ENCODE measurements around the gene CMYA5. TPM values are rescaled to one million over a fixed set of nuclear protein-coding genes. Genes with fewer than 3 reads are reported as not detected.
"Not testable (repeated sequence)": the region's sequence is repeated elsewhere in the genome, so short reads cannot be mapped to it uniquely, and the experiment has no call there.

CMYA5 gene
- total and polyA plus RNA-seq, 9 donors = 71.3 to 213 (median 160) TPM

DNA sequence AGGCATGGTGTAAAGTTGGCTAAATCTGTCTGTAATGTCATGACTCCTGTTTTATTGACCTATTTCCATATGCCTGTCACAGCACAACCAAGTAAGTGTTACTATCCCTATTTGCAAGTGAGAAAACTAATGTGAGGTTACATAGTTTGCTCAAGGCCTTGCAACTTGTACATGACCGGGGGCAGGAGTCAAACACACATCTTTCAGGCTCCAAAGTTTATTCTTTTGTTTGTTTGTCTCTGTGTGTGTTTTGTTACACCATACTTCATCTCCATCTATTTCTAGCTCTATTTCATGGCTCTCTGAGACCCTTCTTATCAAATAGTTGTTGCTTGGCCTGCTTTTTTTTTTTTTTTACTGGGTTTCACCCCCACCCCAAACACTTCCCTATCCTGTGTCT lies 70.2 kb downstream of the CMYA5 start:
- H3K9me3 ChIP-seq (replicated peaks; ENCODE audit: control insufficient read depth, low read depth, low read length) = no peaks in the 10 kb centered on the region
- no peaks in the 10 kb centered on the region for H3K27me3 ChIP-seq (ENCODE audit: control insufficient read depth, insufficient read depth, low read length)
- DNase-seq = no peak
- H3K36me3 ChIP-seq (ENCODE audit: control insufficient read depth, insufficient read depth, low read length) = peaks cover 16% of the 10 kb centered on the region
- WGBS (ENCODE audit: insufficient coverage) = no CpG with 5 or more reads among the region's 1 CpG
- no peaks in the 10 kb centered on the region for H3K4me1 ChIP-seq (ENCODE audit: control insufficient read depth, insufficient read depth, low read length)
- H3K27ac ChIP-seq (ENCODE audit: low read length) = no peak overlapping the region
- H3K4me3 ChIP-seq (ENCODE audit: low read length) = no peak overlapping the region

DNA sequence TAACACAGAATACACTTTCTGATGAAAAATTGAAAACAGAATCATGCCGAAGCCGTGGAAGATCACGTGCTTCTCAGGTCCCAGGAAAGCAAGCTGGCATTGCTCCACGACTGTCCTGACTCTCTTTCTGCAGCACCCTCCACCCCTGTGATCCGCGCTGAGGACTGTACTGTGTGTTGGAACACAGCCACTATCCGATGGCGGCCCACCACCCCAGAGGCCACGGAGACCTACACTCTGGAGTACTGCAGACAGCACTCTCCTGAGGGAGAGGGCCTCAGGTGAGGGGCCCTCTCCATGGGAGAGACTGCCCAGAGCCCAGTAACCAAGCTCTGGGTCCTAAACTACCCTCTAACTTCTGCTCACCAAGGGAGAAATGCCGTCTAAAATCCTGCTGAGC lies 73.3 kb downstream of the CMYA5 start:
- H3K9me3 ChIP-seq (replicated peaks; ENCODE audit: control insufficient read depth, low read depth, low read length) = no peaks in the 10 kb centered on the region
- H3K4me1 ChIP-seq (ENCODE audit: control insufficient read depth, insufficient read depth, low read length) = no peaks in the 10 kb centered on the region
- no peak overlapping the region for H3K27ac ChIP-seq (ENCODE audit: low read length)
- no peak overlapping the region for H3K4me3 ChIP-seq (ENCODE audit: low read length)
- peaks cover 16% of the 10 kb centered on the region for H3K36me3 ChIP-seq (ENCODE audit: control insufficient read depth, insufficient read depth, low read length)
- H3K27me3 ChIP-seq (ENCODE audit: control insufficient read depth, insufficient read depth, low read length) = no peaks in the 10 kb centered on the region
- DNase-seq = no peak
- 79% methylated on average over 7 of the region's 10 CpGs for WGBS (ENCODE audit: insufficient coverage)

DNA sequence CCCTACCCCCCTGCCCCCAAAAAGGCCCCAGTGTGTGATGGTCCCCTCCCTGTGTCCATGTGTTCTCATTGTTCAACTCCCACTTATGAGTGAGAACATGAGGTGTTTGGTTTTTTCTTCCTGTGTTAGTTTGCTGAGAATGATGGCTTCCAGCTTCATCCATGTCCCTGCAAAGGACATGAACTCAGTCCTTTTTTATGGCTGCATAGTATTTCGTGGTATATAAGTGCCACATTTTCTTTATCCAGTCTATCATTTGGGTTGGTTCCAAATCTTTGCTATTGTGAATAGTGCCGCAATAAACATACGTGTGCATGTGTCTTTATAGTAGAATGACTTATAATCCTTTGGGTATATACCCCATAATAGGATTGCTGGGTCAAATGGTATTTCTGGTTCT lies 74.5 kb downstream of the CMYA5 start:
- not testable (repeated sequence) for DNase-seq; H3K27ac ChIP-seq (ENCODE audit: low read length); H3K27me3 ChIP-seq (ENCODE audit: control insufficient read depth, insufficient read depth, low read length); H3K4me3 ChIP-seq (ENCODE audit: low read length); H3K9me3 ChIP-seq (replicated peaks; ENCODE audit: control insufficient read depth, low read depth, low read length); H3K4me1 ChIP-seq (ENCODE audit: control insufficient read depth, insufficient read depth, low read length)
- peaks cover 16% of the 10 kb centered on the region for H3K36me3 ChIP-seq (ENCODE audit: control insufficient read depth, insufficient read depth, low read length)
- no CpG with 5 or more reads among the region's 3 CpGs for WGBS (ENCODE audit: insufficient coverage)

- H3K4me1 ChIP-seq (ENCODE audit: control insufficient read depth, insufficient read depth, low read length) = no peaks in the 10 kb centered on the region
- peaks cover 10% of the 10 kb centered on the region for H3K36me3 ChIP-seq (ENCODE audit: control insufficient read depth, insufficient read depth, low read length)
- no peak for DNase-seq
- H3K4me3 ChIP-seq (ENCODE audit: low read length) = no peak overlapping the region
- no CpG with 5 or more reads among the region's 2 CpGs for WGBS (ENCODE audit: insufficient coverage)
- no peaks in the 10 kb centered on the region for H3K27me3 ChIP-seq (ENCODE audit: control insufficient read depth, insufficient read depth, low read length)
- no peaks in the 10 kb centered on the region for H3K9me3 ChIP-seq (replicated peaks; ENCODE audit: control insufficient read depth, low read depth, low read length)
- no peak overlapping the region for H3K27ac ChIP-seq (ENCODE audit: low read length)
These were observed 81.8 kb downstream of the CMYA5 start for GRCh38 chr5:79771387-79771786.

DNA sequence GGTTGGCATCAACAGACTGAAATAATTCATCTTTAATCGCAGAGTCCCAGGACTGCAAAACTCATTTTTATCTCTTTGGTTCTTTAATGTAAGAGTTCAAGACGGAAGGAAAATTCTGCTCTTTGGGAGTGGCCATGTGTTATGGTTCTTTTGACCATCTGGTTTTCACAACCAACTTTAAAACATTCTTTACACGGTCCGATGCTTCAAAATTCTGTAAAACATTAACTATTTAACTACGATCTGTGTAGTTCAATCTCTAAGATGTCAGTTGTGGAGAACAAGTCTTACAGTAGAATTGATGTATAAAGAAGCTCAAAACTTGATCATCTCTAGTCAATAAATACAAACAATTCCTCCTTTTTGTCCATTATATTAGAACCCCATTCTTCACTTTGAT lies 83.0 kb downstream of the CMYA5 start:
- Histone ChIP-seq H3K4me1 (ENCODE audit: control insufficient read depth, insufficient read depth, low read length) (no peaks in the 10 kb centered on the region), H3K9me3 (replicated peaks; ENCODE audit: control insufficient read depth, low read depth, low read length) (no peaks in the 10 kb centered on the region), H3K4me3 (ENCODE audit: low read length) (no peak overlapping the region), H3K27me3 (ENCODE audit: control insufficient read depth, insufficient read depth, low read length) (no peaks in the 10 kb centered on the region), H3K27ac (ENCODE audit: low read length) (no peak overlapping the region), H3K36me3 (ENCODE audit: control insufficient read depth, insufficient read depth, low read length) (peaks cover 10% of the 10 kb centered on the region)
- no peak for DNase-seq
- no CpG with 5 or more reads among the region's 5 CpGs for WGBS (ENCODE audit: insufficient coverage)

DNA sequence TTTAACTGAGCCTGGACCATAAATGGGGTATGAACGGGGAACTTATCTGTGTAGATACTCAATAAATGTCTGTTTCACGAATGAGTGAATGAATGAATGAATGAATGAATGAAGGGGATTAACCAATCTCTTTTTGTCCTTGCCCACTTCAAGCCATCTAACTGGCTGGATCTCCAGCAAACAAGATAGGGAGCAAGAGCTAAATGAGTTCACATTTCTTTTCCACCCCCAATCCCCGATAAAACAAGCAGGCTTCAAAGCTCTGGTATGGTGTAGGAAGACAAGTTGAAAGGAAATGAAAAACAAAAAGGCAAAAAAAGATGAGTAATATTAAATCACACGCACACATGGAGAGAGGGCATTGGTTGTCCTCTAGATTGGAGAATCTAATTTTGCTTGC lies 84.0 kb downstream of the CMYA5 start:
- H3K27me3 ChIP-seq (ENCODE audit: control insufficient read depth, insufficient read depth, low read length) = no peaks in the 10 kb centered on the region
- no peak for DNase-seq
- WGBS (ENCODE audit: insufficient coverage) = no CpG with 5 or more reads among the region's 4 CpGs
- H3K4me3 ChIP-seq (ENCODE audit: low read length) = no peak overlapping the region
- no peak overlapping the region for H3K27ac ChIP-seq (ENCODE audit: low read length)
- H3K4me1 ChIP-seq (ENCODE audit: control insufficient read depth, insufficient read depth, low read length) = no peaks in the 10 kb centered on the region
- peaks cover 10% of the 10 kb centered on the region for H3K36me3 ChIP-seq (ENCODE audit: control insufficient read depth, insufficient read depth, low read length)
- H3K9me3 ChIP-seq (replicated peaks; ENCODE audit: control insufficient read depth, low read depth, low read length) = no peaks in the 10 kb centered on the region

- Histone ChIP-seq H3K36me3 (ENCODE audit: control insufficient read depth, insufficient read depth, low read length) (peaks cover 10% of the 10 kb centered on the region), H3K4me1 (ENCODE audit: control insufficient read depth, insufficient read depth, low read length) (no peaks in the 10 kb centered on the region), H3K4me3 (ENCODE audit: low read length) (no peak overlapping the region), H3K27ac (ENCODE audit: low read length) (no peak overlapping the region), H3K27me3 (ENCODE audit: control insufficient read depth, insufficient read depth, low read length) (no peaks in the 10 kb centered on the region), H3K9me3 (replicated peaks; ENCODE audit: control insufficient read depth, low read depth, low read length) (no peaks in the 10 kb centered on the region)
- WGBS (ENCODE audit: insufficient coverage) = 54% methylated on average over 7 of the region's 13 CpGs
- DNase-seq = no peak
These were observed 84.7 kb downstream of the CMYA5 start for GRCh38 chr5:79774171-79774854.

GRCh38 chr5:79774855-79775237 lies 85.2 kb downstream of the CMYA5 start:
- no peaks in the 10 kb centered on the region for H3K27me3 ChIP-seq (ENCODE audit: control insufficient read depth, insufficient read depth, low read length)
- no peaks in the 10 kb centered on the region for H3K4me1 ChIP-seq (ENCODE audit: control insufficient read depth, insufficient read depth, low read length)
- peaks cover 6% of the 10 kb centered on the region for H3K36me3 ChIP-seq (ENCODE audit: control insufficient read depth, insufficient read depth, low read length)
- WGBS (ENCODE audit: insufficient coverage) = no CpG with 5 or more reads among the region's 4 CpGs
- H3K27ac ChIP-seq (ENCODE audit: low read length) = no peak overlapping the region
- no peak for DNase-seq
- no peak overlapping the region for H3K4me3 ChIP-seq (ENCODE audit: low read length)
- H3K9me3 ChIP-seq (replicated peaks; ENCODE audit: control insufficient read depth, low read depth, low read length) = no peaks in the 10 kb centered on the region

DNA sequence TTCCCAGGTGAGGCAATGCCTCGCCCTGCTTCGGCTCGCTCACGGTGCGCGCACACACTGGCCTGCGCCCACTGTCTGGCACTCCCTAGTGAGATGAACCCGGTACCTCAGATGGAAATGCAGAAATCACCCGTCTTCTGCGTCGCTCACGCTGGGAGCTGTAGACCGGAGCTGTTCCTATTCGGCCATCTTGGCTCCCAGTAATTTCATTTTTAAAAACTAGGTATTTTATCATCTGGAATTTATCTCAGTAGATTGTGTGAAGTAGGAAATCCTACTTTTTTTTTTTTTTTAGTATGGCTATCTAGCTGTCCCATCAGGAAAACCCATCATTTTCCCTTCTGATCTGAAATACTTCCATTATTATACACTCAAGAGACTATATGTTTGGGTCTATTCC lies 95.1 kb downstream of the CMYA5 start:
- not testable (repeated sequence) for H3K4me1 ChIP-seq (ENCODE audit: control insufficient read depth, insufficient read depth, low read length); H3K9me3 ChIP-seq (replicated peaks; ENCODE audit: control insufficient read depth, low read depth, low read length); DNase-seq; H3K27me3 ChIP-seq (ENCODE audit: control insufficient read depth, insufficient read depth, low read length); H3K36me3 ChIP-seq (ENCODE audit: control insufficient read depth, insufficient read depth, low read length); H3K27ac ChIP-seq (ENCODE audit: low read length); H3K4me3 ChIP-seq (ENCODE audit: low read length)
- no CpG with 5 or more reads among the region's 14 CpGs for WGBS (ENCODE audit: insufficient coverage)

DNA sequence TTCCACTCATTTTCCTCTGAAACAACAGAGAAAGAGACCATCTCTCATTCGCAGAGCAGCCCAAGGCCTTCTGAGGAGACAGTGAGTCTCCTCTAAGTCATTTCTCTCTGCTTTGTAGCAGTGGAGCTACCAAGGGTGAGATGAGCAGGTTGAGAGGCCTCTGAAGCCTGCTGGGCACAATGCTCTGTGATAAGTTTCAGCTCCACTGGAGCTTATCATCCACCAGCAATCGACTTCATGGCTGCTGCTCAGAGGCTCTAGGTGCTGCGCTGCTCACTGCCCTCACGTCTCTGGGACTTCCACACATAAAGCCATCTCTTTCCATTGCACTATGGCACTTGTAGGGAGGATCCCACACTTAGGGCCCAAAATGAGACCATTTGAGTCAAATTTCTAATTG lies 96.3 kb downstream of the CMYA5 start:
- no CpG with 5 or more reads among the region's 4 CpGs for WGBS (ENCODE audit: insufficient coverage)
- Histone ChIP-seq H3K4me3 (ENCODE audit: low read length) (no peak overlapping the region), H3K9me3 (replicated peaks; ENCODE audit: control insufficient read depth, low read depth, low read length) (no peaks in the 10 kb centered on the region), H3K27ac (ENCODE audit: low read length) (no peak overlapping the region), H3K36me3 (ENCODE audit: control insufficient read depth, insufficient read depth, low read length) (peaks cover 12% of the 10 kb centered on the region), H3K27me3 (ENCODE audit: control insufficient read depth, insufficient read depth, low read length) (no peaks in the 10 kb centered on the region), H3K4me1 (ENCODE audit: control insufficient read depth, insufficient read depth, low read length) (no peaks in the 10 kb centered on the region)
- DNase-seq = no peak

DNA sequence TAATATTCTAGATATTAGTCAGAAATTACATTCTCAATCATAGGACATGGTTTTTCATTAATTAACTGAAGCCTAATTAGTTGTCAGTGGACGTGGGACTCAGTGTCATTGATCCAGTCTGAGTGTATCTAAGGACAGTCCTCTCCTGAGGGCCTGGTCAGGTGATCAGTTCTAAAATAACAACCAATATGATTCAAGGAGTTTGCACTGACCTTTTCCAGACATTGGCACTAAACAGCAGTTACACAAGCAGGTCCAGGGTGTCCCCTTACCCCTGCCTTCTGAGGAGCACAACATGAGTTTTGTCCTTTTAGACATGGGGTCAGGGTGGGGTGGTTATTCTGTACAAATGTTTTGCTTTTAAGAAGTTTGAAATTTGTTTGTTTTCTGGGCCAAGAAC lies 97.8 kb downstream of the CMYA5 start:
- no peaks in the 10 kb centered on the region for H3K4me1 ChIP-seq (ENCODE audit: control insufficient read depth, insufficient read depth, low read length)
- no CpG with 5 or more reads among the region's 1 CpG for WGBS (ENCODE audit: insufficient coverage)
- no peak for DNase-seq
- no peaks in the 10 kb centered on the region for H3K9me3 ChIP-seq (replicated peaks; ENCODE audit: control insufficient read depth, low read depth, low read length)
- H3K4me3 ChIP-seq (ENCODE audit: low read length) = no peak overlapping the region
- H3K36me3 ChIP-seq (ENCODE audit: control insufficient read depth, insufficient read depth, low read length) = peaks cover 19% of the 10 kb centered on the region
- H3K27ac ChIP-seq (ENCODE audit: low read length) = no peak overlapping the region
- no peaks in the 10 kb centered on the region for H3K27me3 ChIP-seq (ENCODE audit: control insufficient read depth, insufficient read depth, low read length)

Data from muscle of leg (tissue), 11 donors.